Ovary (tissue), 3 donors: Measurements from ENCODE around the gene ISG20L2.

Experiments
- CTCF ChIP-seq, 3 donors: fragments of 450-650 bp in 2 of 3; fragments of 200-600 bp in 1 of 3; IDR thresholded peaks; one replicate each; pipeline versions ENCODE4 v1.5.1 to v1.8.0; 2016 to 2022; ENCODE audit warnings: antibody characterized with exemption in 3 of 3, mild to moderate bottlenecking in 1 of 3
- EP300 ChIP-seq: sonication (generic); formaldehyde crosslinking; IDR thresholded peaks from one replicate; pipeline ENCODE4 v1.6.1; 2017; ENCODE audit warnings: antibody characterized with exemption
- POLR2A ChIP-seq: fragments of 450-650 bp; IDR thresholded peaks from one replicate; pipeline ENCODE4 v1.6.1; 2017; ENCODE audit warnings: antibody characterized with exemption, mild to moderate bottlenecking, moderate library complexity
- donor health status: DM: no; HTN: no; CAD: no.

- no peak for TF ChIP-seq POLR2A
- TF ChIP-seq EP300: no peak
- no peak for TF ChIP-seq CTCF (IDR thresholded peaks at IDR 0.05)
Observed at GRCh38 chr1:156714830-156715229, 13.7 kb downstream of the ISG20L2 start.
